ENCODE data around the gene SUMO3.
A peak's percentile ranks its signal among the peaks of the same experiment; 100 is the strongest.

Gene SUMO3

GRCh38 chr21:44764319-44765230, 53.3 kb downstream of the SUMO3 start:
- no peak overlapping the region for H3K4me3 ChIP-seq (ENCODE audit: low read length)
- DNase-seq (ENCODE audit: low read depth) = no peak
- TF ChIP-seq CTCF (conservative IDR thresholded peaks at IDR 0.05; ENCODE audit: low read length) = no peak

- TF ChIP-seq CTCF (conservative IDR thresholded peaks at IDR 0.05; ENCODE audit: low read length) = no peak
- H3K4me3 ChIP-seq (ENCODE audit: low read length) = no peak overlapping the region
- no peak for DNase-seq (ENCODE audit: low read depth)
Observed at GRCh38 chr21:44763451-44764318, 54.2 kb downstream of the SUMO3 start.

GRCh38 chr21:44763050-44763378, 54.8 kb downstream of the SUMO3 start:
- no peak overlapping the region for H3K4me3 ChIP-seq (ENCODE audit: low read length)
- no peak for DNase-seq (ENCODE audit: low read depth)
- no peak for TF ChIP-seq CTCF (conservative IDR thresholded peaks at IDR 0.05; ENCODE audit: low read length)

GRCh38 chr21:44762221-44763049, 55.4 kb downstream of the SUMO3 start:
- no peak for DNase-seq (ENCODE audit: low read depth)
- TF ChIP-seq CTCF (conservative IDR thresholded peaks at IDR 0.05; ENCODE audit: low read length) = no peak
- H3K4me3 ChIP-seq (ENCODE audit: low read length) = no peak overlapping the region

GRCh38 chr21:44761747-44762208, 56.1 kb downstream of the SUMO3 start:
- no peak overlapping the region for H3K4me3 ChIP-seq (ENCODE audit: low read length)
- no peak for TF ChIP-seq CTCF (conservative IDR thresholded peaks at IDR 0.05; ENCODE audit: low read length)
- DNase-seq (ENCODE audit: low read depth) = no peak

GRCh38 chr21:44761011-44761729, 56.7 kb downstream of the SUMO3 start:
- H3K4me3 ChIP-seq (ENCODE audit: low read length) = no peak overlapping the region
- TF ChIP-seq CTCF (conservative IDR thresholded peaks at IDR 0.05; ENCODE audit: low read length) = 0 out of 2 replicates have a peak, but pooled peaks have one; percentile 10
- no peak for DNase-seq (ENCODE audit: low read depth)

Data from AG10803 (cell line).